Left lung (tissue), 10 donors: ENCODE data around the gene DSCAML1. TPM values are rescaled to one million over a fixed set of nuclear protein-coding genes. Genes with fewer than 3 reads are reported as not detected.

Experiments used
- ATAC-seq: fragments of 200-7000 bp; cut with Tn5 transposase; one replicate; pipeline ENCODE4 v1.9.1; 2020; ENCODE audit warnings: moderate library complexity
- DNase-seq, 4 donors: peaks; one replicate each; pipeline ENCODE4 v3.0.0-alpha.2; 2013 to 2020
- H3K27ac ChIP-seq, 2 donors: fragments of 200-600 bp; sonication (generic) in 1 of 2; one replicate each; pipeline versions ENCODE4 v1.5.0 to v1.8.0; 2020 to 2021
- H3K27me3 ChIP-seq, 2 donors: fragments of 200-600 bp; sonication (generic) in 1 of 2; one replicate each; pipeline versions ENCODE4 v1.5.0 to v1.8.0; 2020 to 2021
- H3K36me3 ChIP-seq, 2 donors: fragments of 200-600 bp; sonication (generic) in 1 of 2; one replicate each; pipeline versions ENCODE4 v1.5.0 to v1.8.0; 2020 to 2021
- H3K4me1 ChIP-seq, 2 donors: fragments of 200-600 bp; one replicate each; pipeline ENCODE4 v1.8.0; 2021
- H3K4me3 ChIP-seq, 2 donors: fragments of 200-600 bp; sonication (generic) in 1 of 2; one replicate each; pipeline versions ENCODE4 v1.5.0 to v1.8.0; 2020 to 2021; ENCODE audit warnings: mild to moderate bottlenecking in 1 of 2
- H3K9me3 ChIP-seq, 2 donors: fragments of 200-600 bp; sonication (generic) in 1 of 2; one replicate each; pipeline versions ENCODE4 v1.5.0 to v1.8.0; 2020 to 2021
- CTCF ChIP-seq, 2 donors: fragments of 200-600 bp; sonication (generic) in 1 of 2; IDR thresholded peaks; one replicate each; pipeline versions ENCODE4 v1.5.0 to v1.8.0; 2021; ENCODE audit warnings: antibody characterized with exemption in 2 of 2
- intact Hi-C, 2 donors: fragments of 100-400 bp; cut with DNase I; formaldehyde crosslinking; loops; one replicate each; pipeline versions ENCODE4 v1.11.2 to v1.14.2; 2022
- polyA plus RNA-seq, 6 donors: library from polyadenylated mRNA; unstranded; fragments of 120-200 nt; gene quantifications; one replicate each; pipeline ENCODE4 v1.2.1, GENCODE V29; 2013; ENCODE audit not compliant: insufficient read length in 6 of 6
- total RNA-seq, 2 donors: library from RNA; stranded (reverse); fragmentation: NEBNext Ultra II Directional; extraction: Animal tissue kit (Norgen Biotek cat#: 25700); gene quantifications; one replicate each; pipeline ENCODE4 v1.2.1, GENCODE V29; 2021
- donor health status: DM: no; HTN: yes; CAD: no.
- donor health status: DM: no; HTN: no; CAD: no.

Gene DSCAML1
- total and polyA plus RNA-seq, 8 donors: 0.35 to 1.8 (median 1.2) TPM

DNA sequence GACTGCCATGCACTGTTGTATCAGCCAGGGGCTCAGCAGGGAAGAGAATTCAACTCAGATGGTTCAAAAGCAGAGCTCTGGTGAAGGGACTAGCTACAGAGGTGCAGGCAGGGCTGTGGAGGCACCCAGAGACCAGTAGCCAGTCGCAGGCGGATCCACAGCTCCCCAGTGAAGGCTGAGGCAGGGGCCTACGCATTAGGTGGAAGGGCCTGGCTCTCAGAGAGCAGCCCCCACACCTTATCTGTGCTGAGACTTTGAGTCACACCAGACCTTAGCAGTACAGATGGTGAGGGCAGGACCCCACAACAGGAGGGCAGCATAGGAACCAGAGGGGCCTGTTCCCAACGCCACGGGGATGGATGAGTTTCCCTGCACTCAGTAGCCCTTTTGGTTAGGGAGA lies 189.6 kb downstream of the DSCAML1 start:
- Histone ChIP-seq H3K4me3 (no peak overlapping the region), H3K27me3 (no peaks in the 10 kb centered on the region), H3K4me1 (no peaks in the 10 kb centered on the region), H3K36me3 (no peaks in the 10 kb centered on the region), H3K9me3 (no peaks in the 10 kb centered on the region), H3K27ac (no peak overlapping the region)
- no peak for DNase-seq
- intact Hi-C loops: no loop called here
- ATAC-seq: no peak
- TF ChIP-seq CTCF (IDR thresholded peaks at IDR 0.05): no peak

DNA sequence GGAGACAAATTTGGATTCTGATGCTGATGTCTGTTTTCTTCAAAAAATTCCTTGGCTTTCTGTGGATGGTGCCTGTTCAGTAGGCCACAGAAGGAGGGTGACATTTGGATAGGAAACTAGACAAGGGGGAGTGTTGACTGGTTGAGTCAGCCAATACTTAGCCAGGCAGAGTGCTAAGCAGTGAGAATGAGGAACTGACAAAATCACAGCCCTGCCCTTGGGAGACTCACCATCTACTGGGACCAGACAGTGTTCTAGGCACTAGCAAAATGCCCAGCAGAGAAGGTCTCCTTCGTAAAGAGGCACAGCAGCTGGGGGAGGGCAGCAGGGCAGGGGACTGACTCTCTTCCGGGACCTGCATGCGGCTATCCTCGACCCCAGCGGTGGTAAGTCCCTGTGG lies 190.2 kb downstream of the DSCAML1 start:
- no peak overlapping the region for H3K4me3 ChIP-seq
- no peak for ATAC-seq
- intact Hi-C loops: no loop called here
- H3K4me1 ChIP-seq: no peaks in the 10 kb centered on the region
- H3K9me3 ChIP-seq: no peaks in the 10 kb centered on the region
- H3K36me3 ChIP-seq: no peaks in the 10 kb centered on the region
- no peak overlapping the region for H3K27ac ChIP-seq
- DNase-seq: no peak
- TF ChIP-seq CTCF (IDR thresholded peaks at IDR 0.05): no peak
- no peaks in the 10 kb centered on the region for H3K27me3 ChIP-seq

- intact Hi-C loops: no loop called here
- Histone ChIP-seq H3K27ac (no peak overlapping the region), H3K36me3 (no peaks in the 10 kb centered on the region), H3K9me3 (no peaks in the 10 kb centered on the region), H3K4me1 (no peaks in the 10 kb centered on the region), H3K27me3 (no peaks in the 10 kb centered on the region), H3K4me3 (no peak overlapping the region)
- no peak for DNase-seq
- TF ChIP-seq CTCF (IDR thresholded peaks at IDR 0.05): no peak
- ATAC-seq: no peak
Observed at GRCh38 chr11:117606211-117606610, 190.8 kb downstream of the DSCAML1 start.

GRCh38 chr11:117605331-117605730 lies 191.7 kb downstream of the DSCAML1 start:
- H3K36me3 ChIP-seq: no peaks in the 10 kb centered on the region
- peaks cover 0 to 5% of the 10 kb centered on the region in 2 donors for H3K27me3 ChIP-seq
- no peak overlapping the region for H3K27ac ChIP-seq
- no peaks in the 10 kb centered on the region for H3K4me1 ChIP-seq
- intact Hi-C loops: no loop called here
- TF ChIP-seq CTCF (IDR thresholded peaks at IDR 0.05): no peak
- ATAC-seq: no peak
- no peak overlapping the region for H3K4me3 ChIP-seq
- DNase-seq: no peak
- no peaks in the 10 kb centered on the region for H3K9me3 ChIP-seq

GRCh38 chr11:117604336-117604995 lies 192.6 kb downstream of the DSCAML1 start:
- H3K36me3 ChIP-seq: no peaks in the 10 kb centered on the region
- H3K9me3 ChIP-seq: no peaks in the 10 kb centered on the region
- ATAC-seq (no peak), DNase-seq (no peak)
- intact Hi-C loops: no loop called here
- H3K27me3 ChIP-seq: peaks cover 0 to 13% of the 10 kb centered on the region in 2 donors
- H3K4me1 ChIP-seq: no peaks in the 10 kb centered on the region
- no peak overlapping the region for H3K27ac ChIP-seq
- no peak for TF ChIP-seq CTCF (IDR thresholded peaks at IDR 0.05)
- H3K4me3 ChIP-seq: no peak overlapping the region
